H1 (cell line): Measurements from ENCODE around the gene RPL22L1.

ENCODE experiments used
- BRCA1 ChIP-seq: IDR thresholded peaks from 2 replicates; pipeline ENCODE4 v1.6.1; 2012; ENCODE audit warnings: low read depth, low read length, improper control_type of control experiment
- EP300 ChIP-seq, 2 experiments: IDR thresholded peaks; 1 replicate in 1 of 2; 2 replicates in 1 of 2; pipeline ENCODE4 v1.6.1; 2011 to 2012; ENCODE audit warnings: low read depth in 2 of 2, low read length in 2 of 2, mild to moderate bottlenecking in 2 of 2, borderline replicate concordance in 1 of 2, inconsistent platforms in 1 of 2, moderate library complexity in 1 of 2
- EZH2 ChIP-seq: fragments of 200-600 bp; sonication (generic); IDR thresholded peaks from 2 replicates; pipeline ENCODE4 v1.7.1; 2012; ENCODE audit warnings: low read depth, mild to moderate bottlenecking, moderate library complexity, low read length, inconsistent platforms; ENCODE audit not compliant: severe bottlenecking
- GABPA ChIP-seq: IDR thresholded peaks from 2 replicates; pipeline ENCODE4 v1.6.1; 2011; ENCODE audit warnings: mild to moderate bottlenecking, low read length, moderate library complexity, borderline replicate concordance; ENCODE audit not compliant: insufficient read depth
- KDM1A ChIP-seq: fragments of 200-600, 300-600 bp; sonication (generic); IDR thresholded peaks from 2 replicates; pipeline ENCODE4 v1.7.1; 2016; ENCODE audit warnings: mild to moderate bottlenecking, low read length, borderline replicate concordance
- NRF1 ChIP-seq: IDR thresholded peaks from 2 replicates; pipeline ENCODE4 v1.6.1; 2011; ENCODE audit warnings: mild to moderate bottlenecking, low read depth, low read length, improper control_type of control experiment
- POLR2A ChIP-seq, 2 experiments: IDR thresholded peaks; 1 replicate in 1 of 2; 2 replicates in 1 of 2; pipeline ENCODE4 v1.6.1; 2011; ENCODE audit warnings: low read depth in 2 of 2, low read length in 2 of 2, mild to moderate bottlenecking in 2 of 2; ENCODE audit errors: control extremely low read depth in 1 of 2
- POLR2AphosphoS5 ChIP-seq: IDR thresholded peaks from 2 replicates; pipeline ENCODE4 v1.6.1; 2011; ENCODE audit warnings: low read depth, low read length
- RAD21 ChIP-seq, 2 experiments: IDR thresholded peaks in 1 of 2; conservative IDR thresholded peaks in 1 of 2; 2 replicates each; pipeline ENCODE4 v1.6.1; 2011; ENCODE audit warnings: low read depth in 2 of 2, low read length in 2 of 2, improper control_type of control experiment in 1 of 2, inconsistent platforms in 1 of 2, mild to moderate bottlenecking in 1 of 2, moderate library complexity in 1 of 2
- TAF7 ChIP-seq: optimal IDR thresholded peaks from 2 replicates; pipeline ENCODE3; 2011; ENCODE audit warnings: low read depth, mild to moderate bottlenecking, inconsistent platforms, low read length, moderate library complexity, borderline replicate concordance
- TF ChIP-seq, protein P1 (sequence below), 3 experiments: IDR thresholded peaks; 1 replicate in 2 of 3; 2 replicates in 1 of 3; pipeline versions ENCODE4 v1.5.1 to v1.6.1; 2011; ENCODE audit warnings: low read length in 3 of 3, mild to moderate bottlenecking in 3 of 3, inconsistent platforms in 2 of 3, low read depth in 1 of 3, moderate library complexity in 1 of 3; ENCODE audit not compliant: insufficient read depth in 1 of 3; ENCODE audit errors: control extremely low read depth in 1 of 3
- TF ChIP-seq, protein P2 (sequence below): IDR thresholded peaks from 2 replicates; pipeline ENCODE4 v1.6.1; 2012; ENCODE audit warnings: inconsistent platforms
- TF ChIP-seq, protein P3 (sequence below): IDR thresholded peaks from 2 replicates; pipeline ENCODE4 v1.6.1; 2012; ENCODE audit warnings: low read length, inconsistent platforms

DNA sequence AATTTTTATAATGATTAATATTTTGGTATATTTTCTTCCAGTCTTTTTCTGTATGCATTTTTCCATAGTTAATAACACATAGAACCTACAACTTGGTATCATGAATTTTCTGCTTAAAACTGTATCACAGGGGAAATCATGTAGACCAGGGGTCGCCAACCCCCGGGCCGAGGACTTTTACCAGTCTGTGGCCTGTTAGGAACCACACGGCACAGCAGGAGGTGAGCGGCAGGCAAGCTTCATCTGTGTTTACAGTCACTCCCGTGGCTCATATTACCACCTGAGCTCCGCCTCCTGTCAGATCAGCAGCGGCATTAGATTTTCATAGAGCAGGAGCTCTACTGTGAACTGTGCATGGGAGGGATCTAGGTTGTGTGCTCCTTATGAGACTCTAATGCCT, 54.7 kb downstream of the RPL22L1 start:
- no peak for TF ChIP-seq RAD21 (IDR thresholded peaks at IDR 0.05 in 1 of 2, conservative IDR thresholded peaks at IDR 0.05 in 1 of 2; ENCODE audit: low read depth in 2 of 2, low read length in 2 of 2)
- no peak for TF ChIP-seq EP300 (IDR thresholded peaks at IDR 0.05; ENCODE audit: borderline replicate concordance in 1 of 2, low read depth in 2 of 2, low read length in 2 of 2)
- no peak for TF ChIP-seq TAF7
- no peak for TF ChIP-seq POLR2A (IDR thresholded peaks at IDR 0.05; ENCODE audit: control extremely low read depth in 1 of 2, low read depth in 2 of 2, low read length in 2 of 2)
- TF ChIP-seq, protein P1, sequence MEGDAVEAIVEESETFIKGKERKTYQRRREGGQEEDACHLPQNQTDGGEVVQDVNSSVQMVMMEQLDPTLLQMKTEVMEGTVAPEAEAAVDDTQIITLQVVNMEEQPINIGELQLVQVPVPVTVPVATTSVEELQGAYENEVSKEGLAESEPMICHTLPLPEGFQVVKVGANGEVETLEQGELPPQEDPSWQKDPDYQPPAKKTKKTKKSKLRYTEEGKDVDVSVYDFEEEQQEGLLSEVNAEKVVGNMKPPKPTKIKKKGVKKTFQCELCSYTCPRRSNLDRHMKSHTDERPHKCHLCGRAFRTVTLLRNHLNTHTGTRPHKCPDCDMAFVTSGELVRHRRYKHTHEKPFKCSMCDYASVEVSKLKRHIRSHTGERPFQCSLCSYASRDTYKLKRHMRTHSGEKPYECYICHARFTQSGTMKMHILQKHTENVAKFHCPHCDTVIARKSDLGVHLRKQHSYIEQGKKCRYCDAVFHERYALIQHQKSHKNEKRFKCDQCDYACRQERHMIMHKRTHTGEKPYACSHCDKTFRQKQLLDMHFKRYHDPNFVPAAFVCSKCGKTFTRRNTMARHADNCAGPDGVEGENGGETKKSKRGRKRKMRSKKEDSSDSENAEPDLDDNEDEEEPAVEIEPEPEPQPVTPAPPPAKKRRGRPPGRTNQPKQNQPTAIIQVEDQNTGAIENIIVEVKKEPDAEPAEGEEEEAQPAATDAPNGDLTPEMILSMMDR (IDR thresholded peaks at IDR 0.05; ENCODE audit: control extremely low read depth in 1 of 3, insufficient read depth in 1 of 3, low read depth in 1 of 3, low read length in 3 of 3) = no peak
- TF ChIP-seq, protein P2, sequence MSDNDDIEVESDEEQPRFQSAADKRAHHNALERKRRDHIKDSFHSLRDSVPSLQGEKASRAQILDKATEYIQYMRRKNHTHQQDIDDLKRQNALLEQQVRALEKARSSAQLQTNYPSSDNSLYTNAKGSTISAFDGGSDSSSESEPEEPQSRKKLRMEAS = no peak
- no peak for TF ChIP-seq GABPA
- TF ChIP-seq KDM1A = no peak
- no peak for TF ChIP-seq BRCA1
- no peak for TF ChIP-seq POLR2AphosphoS5
- TF ChIP-seq EZH2 = no peak
- no peak for TF ChIP-seq NRF1
- TF ChIP-seq, protein P3, sequence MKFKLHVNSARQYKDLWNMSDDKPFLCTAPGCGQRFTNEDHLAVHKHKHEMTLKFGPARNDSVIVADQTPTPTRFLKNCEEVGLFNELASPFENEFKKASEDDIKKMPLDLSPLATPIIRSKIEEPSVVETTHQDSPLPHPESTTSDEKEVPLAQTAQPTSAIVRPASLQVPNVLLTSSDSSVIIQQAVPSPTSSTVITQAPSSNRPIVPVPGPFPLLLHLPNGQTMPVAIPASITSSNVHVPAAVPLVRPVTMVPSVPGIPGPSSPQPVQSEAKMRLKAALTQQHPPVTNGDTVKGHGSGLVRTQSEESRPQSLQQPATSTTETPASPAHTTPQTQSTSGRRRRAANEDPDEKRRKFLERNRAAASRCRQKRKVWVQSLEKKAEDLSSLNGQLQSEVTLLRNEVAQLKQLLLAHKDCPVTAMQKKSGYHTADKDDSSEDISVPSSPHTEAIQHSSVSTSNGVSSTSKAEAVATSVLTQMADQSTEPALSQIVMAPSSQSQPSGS = no peak
